ENCODE results near the gene CASD1.

CASD1 gene

GRCh38 chr7:94514140-94514889, 4.7 kb downstream of the CASD1 start:
- no peak for DNase-seq

- no peak for DNase-seq
Measured at GRCh38 chr7:94514917-94515316, 5.3 kb downstream of the CASD1 start.

GRCh38 chr7:94525923-94526322, 16.3 kb downstream of the CASD1 start:
- no peak for DNase-seq

- DNase-seq: no peak
Measured at GRCh38 chr7:94529516-94529915, 19.9 kb downstream of the CASD1 start.

GRCh38 chr7:94530109-94530508, 20.5 kb downstream of the CASD1 start:
- DNase-seq: no peak

GRCh38 chr7:94532676-94533075, 23.1 kb downstream of the CASD1 start:
- no peak for DNase-seq

GRCh38 chr7:94540428-94540827, 30.8 kb downstream of the CASD1 start:
- no peak for DNase-seq

- DNase-seq: no peak
Measured at GRCh38 chr7:94547126-94547525, 37.5 kb downstream of the CASD1 start.

- DNase-seq: no peak
Measured at GRCh38 chr7:94556028-94556427, 46.4 kb downstream of the CASD1 start.

- DNase-seq: no peak
Measured at GRCh38 chr7:94557215-94557614, 47.6 kb downstream of the CASD1 start.

- no peak for DNase-seq
Measured at GRCh38 chr7:94559972-94560371, 50.4 kb downstream of the CASD1 start.

- no peak for DNase-seq
Measured at GRCh38 chr7:94561841-94562514, 52.4 kb downstream of the CASD1 start.

- DNase-seq: no peak
Measured at GRCh38 chr7:94562525-94562924, 52.9 kb downstream of the CASD1 start.

GRCh38 chr7:94565247-94565894, 55.8 kb downstream of the CASD1 start:
- DNase-seq: no peak

- DNase-seq: no peak
Measured at GRCh38 chr7:94567396-94567795, 57.8 kb downstream of the CASD1 start.

GRCh38 chr7:94571816-94572215, 62.2 kb downstream of the CASD1 start:
- no peak for DNase-seq

GRCh38 chr7:94575646-94576045, 66.0 kb downstream of the CASD1 start:
- no peak for DNase-seq

- DNase-seq: no peak
Measured at GRCh38 chr7:94576316-94576715, 66.7 kb downstream of the CASD1 start.

- no peak for DNase-seq
Measured at GRCh38 chr7:94577357-94577756, 67.7 kb downstream of the CASD1 start.

GRCh38 chr7:94578614-94579013, 69.0 kb downstream of the CASD1 start:
- no peak for DNase-seq

GRCh38 chr7:94579470-94579869, 69.9 kb downstream of the CASD1 start:
- no peak for DNase-seq

- no peak for DNase-seq
Measured at GRCh38 chr7:94580601-94581000, 71.0 kb downstream of the CASD1 start.

- no peak for DNase-seq
Measured at GRCh38 chr7:94584113-94584512, 74.5 kb downstream of the CASD1 start.

GRCh38 chr7:94588075-94588474, 78.5 kb downstream of the CASD1 start:
- DNase-seq: no peak

Data from NCI-H1436 (cell line).